Tibial artery (tissue), 4 donors: Measurements from ENCODE around the gene PM20D1.
"Not testable (repeated sequence)": the region's sequence is repeated elsewhere in the genome, so short reads cannot be mapped to it uniquely, and the experiment has no call there.

ENCODE experiments used
- DNase-seq, 2 donors: peaks; one replicate each; pipeline ENCODE4 v3.0.0-alpha.2; 2019
- H3K27ac ChIP-seq, 2 donors: fragments of 200-600 bp; sonication (generic) in 1 of 2; 1 replicate in 1 of 2; 2 replicates in 1 of 2; pipeline ENCODE4 v1.5.1; 2018 to 2019; ENCODE audit warnings: mild to moderate bottlenecking in 1 of 2
- H3K27me3 ChIP-seq, 2 donors: fragments of 200-600 bp; sonication (generic) in 1 of 2; one replicate each; pipeline versions ENCODE4 v1.5.1 to v1.6.0; 2016 to 2019
- H3K36me3 ChIP-seq, 3 donors: fragments of 200-600 bp; sonication (generic) in 2 of 3; one replicate each; pipeline ENCODE4 v1.5.1; 2016 to 2019; ENCODE audit warnings: mild to moderate bottlenecking in 2 of 3
- H3K4me1 ChIP-seq, 4 donors: fragments of 200-600 bp; sonication (generic) in 2 of 4; 1 replicate in 3 of 4; 2 replicates in 1 of 4; pipeline ENCODE4 v1.5.1; 2016 to 2019
- H3K4me3 ChIP-seq, 2 donors: fragments of 200-600 bp; sonication (generic) in 1 of 2; 1 replicate in 1 of 2; 2 replicates in 1 of 2; pipeline ENCODE4 v1.5.1; 2018 to 2019; ENCODE audit warnings: mild to moderate bottlenecking in 2 of 2
- H3K9me3 ChIP-seq, 3 donors: fragments of 200-600 bp; sonication (generic) in 1 of 3; one replicate each; pipeline ENCODE4 v1.5.1; 2016 to 2019
- intact Hi-C: fragments of 100-400 bp; cut with DNase I; formaldehyde crosslinking; loops from one replicate; pipeline ENCODE4 v1.15.0; 2023; ENCODE audit warnings: low total_unique reads
- TF ChIP-seq, protein P1 (sequence below), 2 experiments: fragments of 200-600 bp in 1 of 2; fragments of 450-650 bp in 1 of 2; IDR thresholded peaks; one replicate each; pipeline ENCODE4 v1.5.1; 2017 to 2019; ENCODE audit warnings: antibody characterized with exemption in 2 of 2, mild to moderate bottlenecking in 1 of 2, moderate library complexity in 1 of 2

Gene PM20D1

DNA sequence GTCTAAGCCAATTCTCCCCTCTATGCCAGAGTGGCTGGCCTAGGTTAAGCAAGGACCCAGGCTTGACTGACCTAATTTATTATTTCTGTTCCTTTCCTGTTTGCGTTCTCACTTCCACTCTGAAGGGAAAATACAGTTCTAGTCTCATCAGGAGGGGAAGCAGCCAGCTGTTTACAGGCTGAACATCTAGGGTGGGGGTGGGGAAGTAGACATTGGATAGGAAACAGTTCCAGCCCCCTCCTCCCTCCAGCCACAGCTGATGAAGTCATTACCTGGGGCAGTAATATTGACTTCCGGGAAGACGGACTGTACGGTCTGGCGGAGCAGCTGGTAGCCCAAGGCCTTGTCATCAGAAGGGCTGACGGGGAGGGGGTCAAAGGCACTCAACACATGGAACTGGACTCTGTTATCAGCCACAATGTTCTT is 17.6 kb downstream of the PM20D1 start:
- Histone ChIP-seq H3K27ac (no peak overlapping the region), H3K4me1 (peaks cover 0 to 3% (median 0%) of the 10 kb centered on the region in 4 donors), H3K27me3 (no peaks in the 10 kb centered on the region), H3K4me3 (no peak overlapping the region), H3K36me3 (no peaks in the 10 kb centered on the region), H3K9me3 (no peaks in the 10 kb centered on the region)
- TF ChIP-seq, protein P1, sequence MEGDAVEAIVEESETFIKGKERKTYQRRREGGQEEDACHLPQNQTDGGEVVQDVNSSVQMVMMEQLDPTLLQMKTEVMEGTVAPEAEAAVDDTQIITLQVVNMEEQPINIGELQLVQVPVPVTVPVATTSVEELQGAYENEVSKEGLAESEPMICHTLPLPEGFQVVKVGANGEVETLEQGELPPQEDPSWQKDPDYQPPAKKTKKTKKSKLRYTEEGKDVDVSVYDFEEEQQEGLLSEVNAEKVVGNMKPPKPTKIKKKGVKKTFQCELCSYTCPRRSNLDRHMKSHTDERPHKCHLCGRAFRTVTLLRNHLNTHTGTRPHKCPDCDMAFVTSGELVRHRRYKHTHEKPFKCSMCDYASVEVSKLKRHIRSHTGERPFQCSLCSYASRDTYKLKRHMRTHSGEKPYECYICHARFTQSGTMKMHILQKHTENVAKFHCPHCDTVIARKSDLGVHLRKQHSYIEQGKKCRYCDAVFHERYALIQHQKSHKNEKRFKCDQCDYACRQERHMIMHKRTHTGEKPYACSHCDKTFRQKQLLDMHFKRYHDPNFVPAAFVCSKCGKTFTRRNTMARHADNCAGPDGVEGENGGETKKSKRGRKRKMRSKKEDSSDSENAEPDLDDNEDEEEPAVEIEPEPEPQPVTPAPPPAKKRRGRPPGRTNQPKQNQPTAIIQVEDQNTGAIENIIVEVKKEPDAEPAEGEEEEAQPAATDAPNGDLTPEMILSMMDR (IDR thresholded peaks at IDR 0.05): no peak
- intact Hi-C loops: no loop called here
- DNase-seq: no peak

DNA sequence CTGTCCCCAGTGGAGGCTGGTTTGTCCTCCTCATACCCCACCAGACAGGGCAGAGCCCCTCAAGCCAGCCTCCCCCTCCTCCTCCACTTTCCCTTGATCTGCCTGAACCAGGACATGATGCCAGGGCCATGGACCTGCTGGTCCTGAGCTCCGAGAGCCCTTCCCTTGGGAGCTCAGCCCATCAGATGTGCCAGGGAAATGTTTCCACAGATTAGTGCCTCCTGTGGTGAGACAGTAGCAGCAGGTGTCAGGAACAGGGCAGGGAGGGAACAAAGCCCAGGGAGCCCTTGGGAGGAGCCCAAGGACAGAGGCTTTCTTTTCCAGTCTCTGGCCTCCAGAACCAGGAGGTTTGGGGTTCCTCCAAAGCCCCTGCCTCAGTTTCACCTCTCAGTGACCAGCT is 22.3 kb downstream of the PM20D1 start:
- H3K36me3 ChIP-seq: no peaks in the 10 kb centered on the region
- H3K4me3 ChIP-seq: no peak overlapping the region
- no peak overlapping the region for H3K27ac ChIP-seq
- H3K4me1 ChIP-seq: peaks cover 0 to 9% (median 0%) of the 10 kb centered on the region in 4 donors
- no peaks in the 10 kb centered on the region for H3K9me3 ChIP-seq
- no peak for DNase-seq
- TF ChIP-seq, protein P1 (IDR thresholded peaks at IDR 0.05): no peak
- no peaks in the 10 kb centered on the region for H3K27me3 ChIP-seq
- intact Hi-C loops: no loop called here

DNA sequence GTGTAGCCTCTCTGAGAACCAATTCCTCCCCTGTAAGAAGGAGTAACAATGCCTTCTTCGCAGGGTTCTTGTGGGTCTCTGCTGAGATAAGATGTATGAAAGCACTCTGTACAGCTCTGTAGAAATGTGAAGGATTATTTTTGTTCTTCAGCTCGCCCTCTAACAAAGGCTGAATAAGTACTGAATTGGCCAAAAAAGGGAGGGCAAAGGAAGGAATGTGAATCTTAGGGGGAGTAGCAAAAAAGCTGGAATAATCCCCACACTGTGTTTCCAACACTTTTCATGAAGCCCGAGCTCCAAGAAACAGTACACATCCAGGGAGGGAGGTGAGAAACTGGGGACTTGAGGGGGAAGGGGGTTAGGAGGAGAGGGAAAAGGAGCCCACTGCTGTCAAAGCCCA is 22.9 kb downstream of the PM20D1 start:
- no peak overlapping the region for H3K27ac ChIP-seq
- TF ChIP-seq, protein P1 (IDR thresholded peaks at IDR 0.05): no peak

DNA sequence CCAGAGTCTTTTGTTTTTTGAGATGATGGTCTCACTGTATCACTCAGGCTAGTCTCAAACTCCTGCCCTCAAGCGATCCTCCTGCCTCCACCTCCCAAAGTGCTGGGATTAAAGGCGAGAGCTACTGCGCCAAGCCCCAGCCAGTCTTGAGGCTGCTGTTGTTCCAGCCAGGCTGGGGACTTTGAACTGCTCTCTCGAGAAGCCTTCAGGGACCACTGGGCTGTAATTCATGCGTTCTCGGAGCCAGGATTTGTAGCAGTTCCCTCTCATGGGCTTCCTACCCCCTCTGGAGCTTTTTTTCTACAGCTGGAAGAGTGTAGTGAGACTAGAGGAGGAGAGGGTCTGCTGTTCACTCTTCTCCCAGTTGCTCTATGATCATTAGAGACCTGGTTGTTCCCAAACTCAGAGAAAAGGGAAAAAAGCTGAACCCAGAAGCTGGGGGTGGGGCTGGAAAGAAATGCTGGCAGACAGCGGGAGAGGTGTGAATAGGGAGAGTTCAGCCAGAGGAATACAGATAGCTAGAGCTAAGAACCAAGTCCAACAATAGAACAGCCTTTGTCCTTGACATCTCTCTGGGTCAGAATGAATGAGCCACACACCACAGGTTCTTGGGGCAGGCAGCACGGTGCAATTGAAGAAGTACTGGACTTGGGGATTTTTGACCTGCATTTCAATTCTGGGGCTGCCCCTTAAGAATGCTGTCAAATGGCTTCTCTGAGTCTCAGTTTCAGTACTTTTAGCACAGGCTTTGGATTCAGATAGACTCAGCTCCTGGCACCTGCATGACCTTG is 23.7 kb downstream of the PM20D1 start:
- Histone ChIP-seq H3K4me3 (no peak overlapping the region), H3K4me1 (peaks cover 0 to 9% (median 0%) of the 10 kb centered on the region in 4 donors), H3K27ac (no peak overlapping the region), H3K9me3 (no peaks in the 10 kb centered on the region), H3K27me3 (no peaks in the 10 kb centered on the region), H3K36me3 (no peaks in the 10 kb centered on the region)
- DNase-seq: no peak
- TF ChIP-seq, protein P1 (IDR thresholded peaks at IDR 0.05): no peak
- intact Hi-C loops: no loop called here

More for the DNA sequence above, 22.9 kb downstream of the PM20D1 start:
- intact Hi-C loops: no loop called here
- Histone ChIP-seq H3K4me1 (peaks cover 0 to 9% (median 0%) of the 10 kb centered on the region in 4 donors), H3K9me3 (no peaks in the 10 kb centered on the region), H3K36me3 (no peaks in the 10 kb centered on the region), H3K27me3 (no peaks in the 10 kb centered on the region), H3K4me3 (no peak overlapping the region)
- DNase-seq: no peak

DNA sequence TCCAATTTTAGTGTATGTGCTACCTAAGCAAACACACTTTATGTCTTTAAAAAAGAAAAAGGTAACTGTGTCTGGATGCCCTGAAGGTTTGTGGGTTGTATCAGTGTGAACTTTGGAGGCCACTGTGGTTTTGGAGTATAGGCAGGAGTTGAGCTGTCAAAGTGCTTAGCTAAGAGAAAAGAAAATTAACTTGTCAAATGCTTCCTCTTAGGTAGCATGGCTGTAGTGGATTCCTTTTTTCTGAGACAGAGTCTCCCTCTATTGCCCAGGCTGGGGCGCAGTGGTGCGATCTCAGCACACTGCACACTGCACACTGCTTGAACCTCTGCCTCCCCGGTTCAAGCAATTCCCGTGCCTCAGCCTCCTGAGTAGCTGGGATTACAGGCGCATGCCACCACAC is 25.8 kb downstream of the PM20D1 start:
- intact Hi-C loops: no loop called here
- H3K4me3 ChIP-seq: no peak overlapping the region

DNA sequence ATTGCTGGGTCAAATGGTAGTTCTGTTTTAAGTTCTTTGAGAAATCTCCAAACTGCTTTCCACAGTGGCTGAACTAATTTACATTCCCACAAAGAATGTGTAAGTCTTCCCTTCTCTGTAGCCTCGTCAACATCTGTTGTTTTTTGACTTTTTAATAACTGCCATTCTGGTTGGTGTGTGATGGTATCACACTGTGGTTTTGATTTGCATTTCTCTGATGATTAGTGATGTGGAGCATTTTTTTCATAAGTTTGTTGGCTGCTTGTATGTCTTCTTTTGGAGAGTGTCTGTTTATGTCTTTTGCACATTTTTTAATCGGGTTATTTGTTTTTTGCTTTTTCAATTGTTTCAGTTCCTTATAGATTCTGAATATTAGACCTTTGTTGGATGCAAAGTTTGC is 26.7 kb downstream of the PM20D1 start:
- H3K4me1 ChIP-seq, H3K27me3 ChIP-seq, H3K4me3 ChIP-seq, H3K27ac ChIP-seq, H3K9me3 ChIP-seq, DNase-seq, H3K36me3 ChIP-seq, intact Hi-C loops: not testable (repeated sequence)

More for the DNA sequence above, 25.8 kb downstream of the PM20D1 start:
- Histone ChIP-seq H3K27ac (no peak overlapping the region), H3K36me3 (no peaks in the 10 kb centered on the region), H3K4me1 (peaks cover 0 to 9% (median 0%) of the 10 kb centered on the region in 4 donors), H3K27me3 (no peaks in the 10 kb centered on the region), H3K9me3 (no peaks in the 10 kb centered on the region)
- DNase-seq: no peak
- TF ChIP-seq, protein P1 (IDR thresholded peaks at IDR 0.05): no peak
